Loucy (cell line): ENCODE data around the gene SFMBT2.

Source experiments
- CTCF ChIP-seq: fragments of 200-600 bp; sonication (generic); conservative IDR thresholded peaks from 2 replicates; pipeline ENCODE4 v1.5.1; 2014; ENCODE audit warnings: mild to moderate bottlenecking, antibody characterized with exemption, low read length
- EZH2phosphoT487 ChIP-seq: fragments of 200-600 bp; IDR thresholded peaks from 2 replicates; pipeline ENCODE4 v1.6.1; 2018; ENCODE audit warnings: antibody characterized with exemption, mild to moderate bottlenecking, moderate library complexity, borderline replicate concordance

- TF ChIP-seq CTCF = no peak
- TF ChIP-seq EZH2phosphoT487 = no peak
Measured at GRCh38 chr10:7401156-7401555, 9.7 kb downstream of the SFMBT2 start.
